HFFc6 (cell line): ENCODE data around the gene TUBA4A. TPM values are rescaled to one million over a fixed set of nuclear protein-coding genes. Genes with fewer than 3 reads are reported as not detected.

ENCODE experiments used
- DNase-seq: peaks from one replicate; pipeline ENCODE4 v3.0.0-alpha.2; 2018
- H3K27ac Mint-ChIP-seq: 2 replicates; pipeline ENCODE4 v1.8.0; 2020; ENCODE audit warnings: mild to moderate bottlenecking, mixed read lengths
- H3K27me3 Mint-ChIP-seq: 2 replicates; pipeline ENCODE4 v1.8.0; 2021; ENCODE audit warnings: mild to moderate bottlenecking, moderate library complexity, mixed read lengths; ENCODE audit not compliant: insufficient read depth
- H3K36me3 Mint-ChIP-seq: 2 replicates; pipeline ENCODE4 v1.8.0; 2021; ENCODE audit warnings: low read depth, mixed read lengths
- H3K4me1 Mint-ChIP-seq: 2 replicates; pipeline ENCODE4 v1.8.0; 2020; ENCODE audit warnings: low read depth, mixed read lengths
- H3K4me3 Mint-ChIP-seq: 2 replicates; pipeline ENCODE4 v1.8.0; 2020; ENCODE audit warnings: mild to moderate bottlenecking, moderate library complexity, mixed read lengths
- H3K9me3 Mint-ChIP-seq: 2 replicates; pipeline ENCODE4 v1.8.0; 2020; ENCODE audit warnings: mild to moderate bottlenecking, mixed read lengths
- CTCF ChIP-seq: fragments of 200-600 bp; sonication (generic); IDR thresholded peaks from 2 replicates; pipeline ENCODE4 v1.5.0; 2021; ENCODE audit warnings: antibody characterized with exemption, mild to moderate bottlenecking
- total RNA-seq, 6 experiments: library from RNA; stranded (reverse); fragmentation: NEBNext Ultra II Directional; extraction: Animal tissue kit (Norgen Biotek cat#: 25700); gene quantifications; 2 replicates in 1 of 6; 3 replicates in 5 of 6; pipeline ENCODE4 v1.2.3, GENCODE V29; 2021

Gene TUBA4A
- total RNA-seq, 6 experiments from 2014 or later = 40.4 to 66.3 (median 48.2) TPM

- TF ChIP-seq CTCF = no peak
- Mint-ChIP-seq H3K36me3 (peaks cover 8% of the 10 kb centered on the region), H3K27me3 (no peaks in the 10 kb centered on the region), H3K27ac (peak overlapping the region; percentile 45), H3K4me3 (peak overlapping the region; percentile 96), H3K9me3 (no peaks in the 10 kb centered on the region), H3K4me1 (peaks cover 25% of the 10 kb centered on the region)
- no peak for DNase-seq
These were observed 25.4 kb downstream of the TUBA4A start for GRCh38 chr2:219228041-219228910.

- no peak for TF ChIP-seq CTCF
- Mint-ChIP-seq H3K27me3 (no peaks in the 10 kb centered on the region), H3K27ac (no peak overlapping the region), H3K9me3 (no peaks in the 10 kb centered on the region), H3K4me3 (no peak overlapping the region), H3K4me1 (peaks cover 18% of the 10 kb centered on the region), H3K36me3 (peaks cover 9% of the 10 kb centered on the region)
- no peak for DNase-seq
These were observed 28.4 kb downstream of the TUBA4A start for GRCh38 chr2:219225350-219225749.

GRCh38 chr2:219223831-219224610 is 29.7 kb downstream of the TUBA4A start:
- Mint-ChIP-seq H3K4me1 (peaks cover 23% of the 10 kb centered on the region), H3K27ac (no peak overlapping the region), H3K36me3 (peaks cover 9% of the 10 kb centered on the region), H3K9me3 (no peaks in the 10 kb centered on the region), H3K4me3 (no peak overlapping the region; the same call in 1 of the 2 replicates), H3K27me3 (no peaks in the 10 kb centered on the region)
- TF ChIP-seq CTCF = no peak
- DNase-seq = no peak

GRCh38 chr2:219221957-219222518 is 31.7 kb downstream of the TUBA4A start:
- no peak for TF ChIP-seq CTCF
- H3K36me3 Mint-ChIP-seq = peaks cover 9% of the 10 kb centered on the region
- no peaks in the 10 kb centered on the region for H3K9me3 Mint-ChIP-seq
- H3K4me3 Mint-ChIP-seq = no peak overlapping the region
- peaks cover 19% of the 10 kb centered on the region for H3K4me1 Mint-ChIP-seq
- no peak overlapping the region for H3K27ac Mint-ChIP-seq
- no peaks in the 10 kb centered on the region; the same call in 1 of the 2 replicates for H3K27me3 Mint-ChIP-seq
- DNase-seq = no peak

- no peak overlapping the region for H3K4me3 Mint-ChIP-seq
- no peak overlapping the region for H3K27ac Mint-ChIP-seq
- no peak for TF ChIP-seq CTCF
- peaks cover 4% of the 10 kb centered on the region for H3K36me3 Mint-ChIP-seq
- no peaks in the 10 kb centered on the region for H3K9me3 Mint-ChIP-seq
- no peak for DNase-seq
- no peaks in the 10 kb centered on the region; the same call in none of the 2 replicates for H3K27me3 Mint-ChIP-seq
- peaks cover 24% of the 10 kb centered on the region for H3K4me1 Mint-ChIP-seq
These were observed 32.9 kb downstream of the TUBA4A start for GRCh38 chr2:219220652-219221402.
